Stimulated activated CD8-positive, alpha-beta memory T cell treated with anti-CD3 and anti-CD28 coated beads, Interleukin-4, amount 100 ng/mL, for 48 hours (primary cell): ENCODE data around the gene HSPA9.
"Not testable (repeated sequence)": the region's sequence is repeated elsewhere in the genome, so short reads cannot be mapped to it uniquely, and the experiment has no call there.

Experiments
- DNase-seq: peaks from one replicate; pipeline ENCODE4 v3.0.0-alpha.2; 2020

HSPA9 gene

GRCh38 chr5:138528208-138528607 is 47.0 kb downstream of the HSPA9 start:
- no peak for DNase-seq

- DNase-seq: no peak
Observed at GRCh38 chr5:138527170-138527569, 48.0 kb downstream of the HSPA9 start.

GRCh38 chr5:138523406-138523805 is 51.8 kb downstream of the HSPA9 start:
- DNase-seq: no peak

- no peak for DNase-seq
Observed at GRCh38 chr5:138520971-138521370, 54.2 kb downstream of the HSPA9 start.

- DNase-seq: no peak
Observed at GRCh38 chr5:138517437-138517836, 57.8 kb downstream of the HSPA9 start.

- no peak for DNase-seq
Observed at GRCh38 chr5:138515556-138516245, 59.5 kb downstream of the HSPA9 start.

- no peak for DNase-seq
Observed at GRCh38 chr5:138514021-138514420, 61.2 kb downstream of the HSPA9 start.

- DNase-seq: no peak
Observed at GRCh38 chr5:138508958-138509357, 66.2 kb downstream of the HSPA9 start.

GRCh38 chr5:138507485-138507884 is 67.7 kb downstream of the HSPA9 start:
- DNase-seq: not testable (repeated sequence)

- DNase-seq: no peak
Observed at GRCh38 chr5:138506370-138507306, 68.6 kb downstream of the HSPA9 start.

GRCh38 chr5:138504799-138505198 is 70.4 kb downstream of the HSPA9 start:
- no peak for DNase-seq
